ENCODE data around the gene PARD3B.

PARD3B gene

DNA sequence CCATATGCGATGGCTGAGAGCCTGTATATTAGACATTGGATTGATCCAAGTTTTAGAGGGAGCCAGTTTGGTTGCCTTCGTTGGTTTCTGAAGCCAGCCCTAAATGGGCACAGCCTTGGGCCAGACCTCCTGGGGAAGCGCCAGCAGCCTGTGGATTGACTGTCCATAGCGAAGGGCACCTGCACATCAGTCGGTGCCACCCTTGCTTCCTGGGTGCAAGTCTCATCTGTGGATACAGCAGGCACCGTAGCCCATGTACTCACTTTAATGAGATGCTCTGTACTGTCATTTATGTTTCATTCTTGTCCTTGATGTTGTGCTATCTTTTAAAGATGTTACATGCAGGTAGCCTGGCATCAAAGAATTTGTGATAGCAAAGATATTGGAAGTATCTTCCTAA, 600.6 kb downstream of the PARD3B start:
- Histone ChIP-seq H3K36me3 (replicated peaks) (no peaks in the 10 kb centered on the region), H3K4me3 (no peak overlapping the region), H3K27me3 (ENCODE audit: low read depth) (no peaks in the 10 kb centered on the region), H3K4me1 (no peaks in the 10 kb centered on the region), H3K9me3 (no peaks in the 10 kb centered on the region)
- in situ Hi-C loops (cut with MboI; ENCODE audit: low sequenced_read_pairs), result no loop called here
- DNase-seq (ENCODE audit: low spot score in 2 of 2), result no peak

- no peak for DNase-seq (ENCODE audit: low spot score in 2 of 2)
- in situ Hi-C loops (cut with MboI; ENCODE audit: low sequenced_read_pairs), result no loop called here
- H3K9me3 ChIP-seq, result no peaks in the 10 kb centered on the region
- no peak overlapping the region for H3K4me3 ChIP-seq
- no peaks in the 10 kb centered on the region for H3K4me1 ChIP-seq
- no peaks in the 10 kb centered on the region for H3K36me3 ChIP-seq (replicated peaks)
- no peaks in the 10 kb centered on the region for H3K27me3 ChIP-seq (ENCODE audit: low read depth)
Observed at GRCh38 chr2:205148755-205149154, 603.5 kb downstream of the PARD3B start.

GRCh38 chr2:205156457-205156856, 611.2 kb downstream of the PARD3B start:
- in situ Hi-C loops (cut with MboI; ENCODE audit: low sequenced_read_pairs), result no loop called here
- Histone ChIP-seq H3K27me3 (ENCODE audit: low read depth) (no peaks in the 10 kb centered on the region), H3K4me3 (no peak overlapping the region), H3K36me3 (replicated peaks) (no peaks in the 10 kb centered on the region), H3K4me1 (peaks cover 5% of the 10 kb centered on the region; the same call in 1 of the 2 replicates), H3K9me3 (no peaks in the 10 kb centered on the region)
- DNase-seq (ENCODE audit: low spot score in 2 of 2), result no peak

DNA sequence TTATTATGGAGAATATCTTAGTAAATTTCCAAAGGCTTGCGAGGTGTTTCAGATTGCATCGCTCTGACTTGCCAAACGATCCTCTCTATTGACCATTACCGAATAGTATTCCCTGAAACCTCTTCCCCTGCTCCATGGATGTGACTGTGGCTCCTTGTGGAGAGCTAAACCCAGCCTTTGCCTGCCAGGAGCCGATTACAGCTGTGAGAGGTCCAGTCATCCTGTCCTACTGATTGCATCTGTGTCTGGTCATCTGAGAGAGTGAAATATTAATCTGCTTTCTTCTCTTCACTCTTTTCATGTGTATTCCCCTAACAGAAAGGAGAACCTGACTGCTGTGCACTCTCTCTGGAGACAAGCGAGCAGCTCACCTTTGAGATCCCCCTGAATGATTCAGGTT, 613.1 kb downstream of the PARD3B start:
- no peaks in the 10 kb centered on the region for H3K27me3 ChIP-seq (ENCODE audit: low read depth)
- H3K9me3 ChIP-seq, result no peaks in the 10 kb centered on the region
- in situ Hi-C loops (cut with MboI; ENCODE audit: low sequenced_read_pairs), result no loop called here
- no peaks in the 10 kb centered on the region for H3K36me3 ChIP-seq (replicated peaks)
- no peak for DNase-seq (ENCODE audit: low spot score in 2 of 2)
- no peak overlapping the region for H3K4me3 ChIP-seq
- H3K4me1 ChIP-seq, result peaks cover 5% of the 10 kb centered on the region; the same call in 1 of the 2 replicates

DNA sequence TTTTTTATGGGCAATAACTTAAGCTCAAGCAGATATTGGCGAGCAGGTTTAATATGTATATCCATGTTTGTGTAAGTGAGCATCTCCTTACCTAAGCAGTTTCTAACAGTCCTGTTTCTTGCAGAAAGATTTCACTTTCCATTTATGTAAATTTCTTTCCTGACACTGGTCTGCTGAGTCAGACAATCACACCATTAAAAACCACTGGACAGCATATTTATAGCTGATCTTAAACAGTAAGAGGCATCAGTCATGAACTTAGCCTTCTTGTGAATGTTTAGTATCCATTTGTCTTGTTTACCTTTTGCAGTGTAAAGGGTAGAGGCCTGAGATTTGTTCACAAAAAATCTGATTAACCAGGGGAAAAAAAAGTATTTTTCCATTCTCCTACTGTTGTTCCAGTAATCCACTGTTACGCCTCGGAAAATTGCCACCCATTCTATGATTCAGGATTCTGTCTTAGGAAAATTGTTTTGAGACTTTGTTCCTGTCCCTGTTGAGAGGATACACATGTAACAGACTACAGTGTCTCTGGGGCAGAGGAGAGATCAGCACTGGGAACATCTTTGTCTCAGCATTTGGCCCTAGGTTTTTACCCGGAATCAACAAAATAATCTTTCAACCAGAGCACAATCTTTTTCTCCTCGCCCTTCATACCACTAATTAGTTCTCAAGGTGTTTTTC, 616.0 kb downstream of the PARD3B start:
- Histone ChIP-seq H3K4me1 (peaks cover 5% of the 10 kb centered on the region; the same call in 1 of the 2 replicates), H3K27me3 (ENCODE audit: low read depth) (no peaks in the 10 kb centered on the region), H3K4me3 (no peak overlapping the region), H3K36me3 (replicated peaks) (no peaks in the 10 kb centered on the region), H3K9me3 (no peaks in the 10 kb centered on the region)
- DNase-seq (ENCODE audit: low spot score in 2 of 2), result no peak
- in situ Hi-C loops (cut with MboI; ENCODE audit: low sequenced_read_pairs), result no loop called here

GRCh38 chr2:205166745-205167144, 621.5 kb downstream of the PARD3B start:
- no peaks in the 10 kb centered on the region for H3K36me3 ChIP-seq (replicated peaks)
- no peak for DNase-seq (ENCODE audit: low spot score in 2 of 2)
- in situ Hi-C loops (cut with MboI; ENCODE audit: low sequenced_read_pairs), result no loop called here
- H3K4me1 ChIP-seq, result no peaks in the 10 kb centered on the region
- no peaks in the 10 kb centered on the region for H3K9me3 ChIP-seq
- no peaks in the 10 kb centered on the region for H3K27me3 ChIP-seq (ENCODE audit: low read depth)
- H3K4me3 ChIP-seq, result no peak overlapping the region

DNA sequence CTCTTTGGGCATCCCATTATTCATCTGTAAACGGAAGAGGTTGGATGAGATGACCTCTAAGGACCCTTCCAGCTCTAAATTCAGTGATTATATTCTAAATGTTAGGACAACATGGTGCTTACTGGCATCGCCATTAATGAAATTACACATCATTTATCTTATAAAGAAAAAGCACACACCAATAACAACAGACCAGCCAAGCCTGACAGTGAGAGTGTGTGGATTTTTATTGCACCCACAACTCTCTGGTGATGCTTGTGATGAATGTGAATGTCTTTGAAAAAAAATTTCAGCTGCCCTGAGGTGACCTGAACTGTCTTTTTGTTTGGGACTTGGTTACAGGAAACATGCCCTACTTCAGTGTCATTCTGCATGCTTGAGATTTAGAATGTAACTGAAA, 623.7 kb downstream of the PARD3B start:
- in situ Hi-C loops (cut with MboI; ENCODE audit: low sequenced_read_pairs), result no loop called here
- Histone ChIP-seq H3K4me1 (0 out of 2 replicates have a peak, but pooled peaks cover 3% of the 10 kb centered on the region), H3K36me3 (replicated peaks) (no peaks in the 10 kb centered on the region), H3K27me3 (ENCODE audit: low read depth) (no peaks in the 10 kb centered on the region), H3K4me3 (no peak overlapping the region), H3K9me3 (no peaks in the 10 kb centered on the region)
- no peak for DNase-seq (ENCODE audit: low spot score in 2 of 2)

- H3K4me3 ChIP-seq, result no peak overlapping the region
- no peak for DNase-seq (ENCODE audit: low spot score in 2 of 2)
- no peaks in the 10 kb centered on the region for H3K27me3 ChIP-seq (ENCODE audit: low read depth)
- in situ Hi-C loops (cut with MboI; ENCODE audit: low sequenced_read_pairs), result no loop called here
- no peaks in the 10 kb centered on the region for H3K36me3 ChIP-seq (replicated peaks)
- H3K9me3 ChIP-seq, result no peaks in the 10 kb centered on the region
- H3K4me1 ChIP-seq, result 0 out of 2 replicates have a peak, but pooled peaks cover 3% of the 10 kb centered on the region
Observed at GRCh38 chr2:205169464-205169863, 624.2 kb downstream of the PARD3B start.

DNA sequence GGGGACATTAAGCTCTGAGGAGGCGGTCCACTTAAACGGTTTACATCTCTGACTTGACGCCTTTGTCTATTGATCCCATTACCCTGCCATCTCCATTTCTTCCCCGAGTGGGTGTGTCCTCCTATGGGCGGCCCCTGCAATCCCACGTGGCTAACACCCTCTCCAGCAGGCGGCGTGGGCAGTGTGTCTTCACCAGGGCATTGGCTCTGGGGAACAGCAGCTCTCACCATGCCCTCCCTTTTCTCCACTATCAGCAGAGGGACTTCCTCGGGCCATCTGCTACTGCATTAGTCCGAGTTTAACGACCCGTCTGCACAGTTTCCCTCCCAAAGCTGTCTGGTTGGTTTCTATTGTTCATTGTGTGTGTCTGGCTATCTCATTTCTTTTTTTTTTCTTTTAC, 625.1 kb downstream of the PARD3B start:
- no peak overlapping the region for H3K4me3 ChIP-seq
- in situ Hi-C loops (cut with MboI; ENCODE audit: low sequenced_read_pairs), result no loop called here

DNA sequence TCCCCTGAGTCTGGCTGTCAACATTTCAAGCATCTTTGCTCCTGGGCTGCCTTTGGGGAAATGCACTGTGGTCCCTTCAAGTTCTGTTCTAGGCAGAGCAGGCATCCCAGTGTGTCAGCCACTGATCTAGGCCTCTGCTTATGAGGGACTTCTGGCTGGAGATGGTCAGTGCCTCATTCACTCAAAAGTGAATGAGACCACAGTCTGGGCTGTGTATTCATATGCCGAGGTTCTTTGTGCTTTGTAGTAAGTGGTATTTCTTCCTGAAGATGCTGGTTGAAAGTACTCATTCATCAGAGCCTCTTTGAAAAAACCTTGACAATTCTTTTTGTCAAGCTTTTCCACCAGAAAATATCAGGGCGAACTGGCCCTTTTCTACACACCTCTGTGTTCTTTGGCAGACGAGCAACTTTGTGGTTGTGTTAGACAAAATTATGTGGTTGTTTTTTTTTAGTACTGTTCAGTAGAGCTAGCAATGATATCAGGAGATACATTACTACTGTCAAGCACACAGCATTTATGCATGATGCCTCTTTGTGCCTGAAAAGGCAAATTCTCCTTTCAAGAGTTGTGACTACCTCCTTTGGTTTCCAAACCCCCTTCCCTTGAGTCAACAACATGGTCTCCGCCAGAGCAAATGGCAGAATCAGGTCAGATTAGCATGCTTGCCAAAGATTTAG, 626.1 kb downstream of the PARD3B start:
- Histone ChIP-seq H3K27me3 (ENCODE audit: low read depth) (no peaks in the 10 kb centered on the region), H3K4me1 (peaks cover 7% of the 10 kb centered on the region; the same call in 1 of the 2 replicates), H3K9me3 (no peaks in the 10 kb centered on the region), H3K4me3 (no peak overlapping the region), H3K36me3 (replicated peaks) (no peaks in the 10 kb centered on the region)
- no peak for DNase-seq (ENCODE audit: low spot score in 2 of 2)
- in situ Hi-C loops (cut with MboI; ENCODE audit: low sequenced_read_pairs), result no loop called here

More for the DNA sequence above, 625.1 kb downstream of the PARD3B start:
- Histone ChIP-seq H3K27me3 (ENCODE audit: low read depth) (no peaks in the 10 kb centered on the region), H3K9me3 (no peaks in the 10 kb centered on the region), H3K36me3 (replicated peaks) (no peaks in the 10 kb centered on the region), H3K4me1 (peaks cover 3% of the 10 kb centered on the region; the same call in 1 of the 2 replicates)
- no peak for DNase-seq (ENCODE audit: low spot score in 2 of 2)

DNA sequence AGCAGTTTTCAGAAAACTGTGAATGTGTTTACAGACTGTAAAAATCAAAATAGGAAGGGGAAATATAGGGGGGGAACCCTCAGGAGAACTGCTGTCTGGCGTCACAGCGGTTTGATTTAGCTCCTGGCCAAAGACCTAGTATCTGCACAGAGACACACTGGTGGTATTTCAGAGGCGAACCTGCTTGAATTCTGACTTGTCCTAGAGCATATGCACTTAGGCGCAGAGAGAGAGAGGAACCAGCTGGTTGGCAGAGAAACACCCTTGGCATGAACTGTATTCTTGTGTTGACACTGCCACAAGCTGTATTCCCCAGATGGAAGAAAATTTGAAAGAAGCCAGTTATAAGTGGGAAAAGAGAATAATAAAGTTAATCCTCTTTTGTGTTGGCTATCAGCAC, 630.6 kb downstream of the PARD3B start:
- H3K36me3 ChIP-seq (replicated peaks), result no peaks in the 10 kb centered on the region
- in situ Hi-C loops (cut with MboI; ENCODE audit: low sequenced_read_pairs), result no loop called here
- H3K27me3 ChIP-seq (ENCODE audit: low read depth), result no peaks in the 10 kb centered on the region
- no peak overlapping the region for H3K4me3 ChIP-seq
- peaks cover 10% of the 10 kb centered on the region for H3K4me1 ChIP-seq
- DNase-seq (ENCODE audit: low spot score in 2 of 2), result peak in 1 of 2 experiments; percentile 36
- no peaks in the 10 kb centered on the region for H3K9me3 ChIP-seq

- H3K4me1 ChIP-seq, result peaks cover 10% of the 10 kb centered on the region
- H3K4me3 ChIP-seq, result no peak overlapping the region
- DNase-seq (ENCODE audit: low spot score in 2 of 2), result no peak
- H3K9me3 ChIP-seq, result no peaks in the 10 kb centered on the region
- in situ Hi-C loops (cut with MboI; ENCODE audit: low sequenced_read_pairs), result no loop called here
- no peaks in the 10 kb centered on the region for H3K36me3 ChIP-seq (replicated peaks)
- no peaks in the 10 kb centered on the region for H3K27me3 ChIP-seq (ENCODE audit: low read depth)
Observed at GRCh38 chr2:205176546-205176945, 631.3 kb downstream of the PARD3B start.

GRCh38 chr2:205177546-205177945, 632.3 kb downstream of the PARD3B start:
- DNase-seq (ENCODE audit: low spot score in 2 of 2), result no peak
- no peaks in the 10 kb centered on the region for H3K9me3 ChIP-seq
- no peak overlapping the region for H3K4me3 ChIP-seq
- H3K36me3 ChIP-seq (replicated peaks), result no peaks in the 10 kb centered on the region
- H3K4me1 ChIP-seq, result peaks cover 8% of the 10 kb centered on the region
- no peaks in the 10 kb centered on the region for H3K27me3 ChIP-seq (ENCODE audit: low read depth)
- in situ Hi-C loops (cut with MboI; ENCODE audit: low sequenced_read_pairs), result no loop called here

GRCh38 chr2:205180730-205181129, 635.5 kb downstream of the PARD3B start:
- Histone ChIP-seq H3K36me3 (replicated peaks) (no peaks in the 10 kb centered on the region), H3K4me1 (peaks cover 6% of the 10 kb centered on the region), H3K4me3 (no peak overlapping the region), H3K27me3 (ENCODE audit: low read depth) (no peaks in the 10 kb centered on the region), H3K9me3 (no peaks in the 10 kb centered on the region)
- DNase-seq (ENCODE audit: low spot score in 2 of 2), result no peak
- in situ Hi-C loops (cut with MboI; ENCODE audit: low sequenced_read_pairs), result no loop called here

Measured in HAP-1 (cell line).